ENCODE measurements around the gene FZD7.

The FZD7 gene

DNA sequence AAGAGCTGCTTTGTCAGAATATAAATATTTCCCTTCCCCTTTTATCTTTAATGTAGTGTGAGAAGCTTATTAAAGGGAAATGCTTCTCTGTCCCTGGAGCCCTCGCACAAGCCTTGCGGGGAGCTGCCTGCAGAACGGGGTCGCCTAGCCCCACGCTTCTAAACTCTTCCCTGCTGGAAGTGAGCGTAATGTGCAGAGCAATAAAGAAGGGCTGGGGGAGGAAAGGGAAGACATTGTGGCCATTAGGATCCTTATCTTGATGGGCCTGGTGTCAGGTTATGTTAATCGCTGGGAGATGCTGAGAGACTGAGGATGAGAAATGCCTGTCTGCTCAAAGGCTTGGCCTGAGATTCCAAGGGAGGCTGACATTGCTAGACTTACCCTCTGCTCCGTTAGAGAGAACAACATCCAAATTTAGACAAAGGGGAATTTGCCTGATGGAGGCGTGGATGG, 18.9 kb upstream of the FZD7 start:
- DNase-seq, result no peak

DNA sequence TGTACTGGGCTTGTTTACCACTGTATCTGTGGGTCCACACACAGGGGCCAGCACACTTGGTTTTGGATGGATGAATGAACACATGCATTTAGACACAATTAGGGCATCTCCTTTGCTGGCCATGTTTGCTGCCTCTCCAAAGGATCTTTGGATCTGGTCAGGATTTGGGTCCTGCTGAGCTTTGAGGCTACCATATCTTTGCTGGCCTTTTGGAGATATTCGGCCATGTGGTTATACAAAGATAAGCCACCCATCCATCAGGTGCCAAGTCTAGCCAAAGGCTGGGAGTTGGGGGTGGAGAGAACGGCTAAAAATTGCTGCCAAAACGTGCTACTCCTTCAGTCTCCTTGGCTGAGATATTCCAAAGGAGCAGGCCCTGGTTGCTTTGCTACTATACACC, 18.2 kb upstream of the FZD7 start:
- DNase-seq, result no peak

DNA sequence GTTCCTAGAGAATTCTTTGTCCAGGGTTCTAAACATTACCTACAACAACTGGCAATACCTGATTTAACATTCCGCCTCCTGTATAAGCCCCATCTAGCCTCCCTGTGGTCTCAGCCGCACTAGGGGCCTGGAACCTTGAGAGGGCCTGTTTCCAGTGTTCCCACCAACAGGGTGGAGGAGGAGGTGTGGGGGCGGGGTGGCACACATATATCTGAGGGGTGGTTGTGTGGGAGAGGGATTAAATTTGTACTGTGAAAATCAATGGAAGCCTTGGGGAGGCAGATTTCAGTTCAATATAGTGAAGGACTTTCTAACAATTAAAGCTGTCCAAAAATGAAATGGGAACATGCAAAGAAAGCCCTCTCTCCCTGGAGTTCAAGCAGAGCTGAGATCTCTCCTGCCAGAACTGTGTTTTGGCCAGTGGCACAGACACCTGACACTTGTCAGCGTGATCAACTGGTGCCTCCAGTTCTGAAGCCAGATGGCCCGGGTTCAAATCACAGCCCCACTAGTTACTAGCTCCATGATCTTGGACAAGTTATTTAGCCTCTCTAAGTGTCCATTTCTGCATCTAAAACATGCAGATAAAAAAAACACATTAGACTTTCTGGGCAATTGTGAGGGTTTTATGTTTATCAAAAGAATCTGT, 17.0 kb upstream of the FZD7 start:
- DNase-seq, result no peak

DNA sequence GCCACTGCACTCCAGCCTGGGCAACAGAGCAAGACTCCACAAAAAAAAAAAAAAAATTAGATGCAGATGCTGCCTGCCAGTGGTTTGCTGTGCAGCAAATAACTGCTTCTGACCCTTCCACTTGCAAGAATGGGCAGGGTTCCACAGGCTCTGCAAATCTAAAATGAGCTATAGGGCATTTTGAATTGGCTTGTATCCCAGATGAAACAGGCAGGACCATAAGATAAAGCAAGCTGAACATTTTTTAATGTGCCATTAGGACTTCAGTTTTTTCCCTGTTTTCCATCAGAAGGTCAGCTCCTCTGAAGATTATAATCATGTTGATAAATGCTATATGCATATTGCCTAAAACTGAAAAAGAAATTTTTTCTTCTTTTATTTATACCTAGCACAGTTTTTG, 15.7 kb upstream of the FZD7 start:
- no peak for DNase-seq

DNA sequence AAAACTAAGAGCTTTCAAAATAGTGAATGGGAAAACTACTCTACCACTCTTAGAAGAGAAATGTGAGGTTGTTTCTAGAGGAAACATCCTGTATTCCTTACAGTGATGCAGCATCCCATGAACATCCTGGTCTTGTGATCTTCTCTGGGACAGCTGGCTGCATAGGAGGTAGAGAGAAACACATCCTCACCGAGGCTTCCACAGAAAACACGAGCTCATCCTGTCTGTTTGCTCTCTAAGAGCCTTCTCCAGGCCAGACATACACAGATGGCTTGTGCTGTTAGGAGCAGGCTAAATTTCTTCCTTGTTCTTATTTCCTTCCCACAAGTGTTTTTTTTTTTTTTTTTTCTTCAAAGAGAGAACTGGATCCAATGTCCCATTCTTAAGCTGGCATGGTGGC, 14.7 kb upstream of the FZD7 start:
- no peak for DNase-seq

DNA sequence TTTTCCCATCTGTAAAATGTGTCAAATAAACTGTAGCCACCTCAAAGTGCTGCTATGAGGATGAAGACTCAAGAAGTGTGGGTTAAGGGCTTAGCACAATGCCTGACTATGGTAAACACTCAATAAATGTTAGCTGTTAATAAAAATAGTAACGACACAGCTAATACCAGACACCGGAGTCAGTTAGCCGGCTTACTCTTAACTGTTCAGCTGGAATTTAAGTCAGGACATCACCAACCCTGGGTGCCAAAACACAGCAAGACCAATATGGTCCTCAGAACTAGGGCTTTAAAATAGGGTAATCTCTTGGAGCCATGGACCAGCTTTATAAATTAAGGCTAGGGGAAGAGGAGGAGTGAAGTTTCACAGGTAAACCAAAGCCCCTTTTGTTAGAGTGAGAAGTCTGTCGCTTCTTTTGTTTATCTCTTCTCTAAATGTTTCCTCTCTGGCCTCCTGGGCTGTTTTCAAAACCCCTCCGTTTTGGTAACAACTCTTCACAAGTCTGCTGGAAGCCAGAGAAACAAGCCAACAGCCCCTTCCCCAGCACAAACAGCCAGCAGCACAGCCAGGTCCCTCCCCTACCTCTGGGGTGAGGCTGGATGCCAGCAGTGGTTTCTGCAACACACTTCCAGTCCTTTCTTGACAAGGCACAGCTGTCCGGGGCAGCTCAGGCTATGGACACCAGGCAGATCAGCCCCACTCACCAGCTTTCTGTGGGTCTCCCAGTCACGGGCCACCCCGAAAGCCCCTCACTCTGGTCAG, 13.8 kb upstream of the FZD7 start:
- DNase-seq, result no peak

DNA sequence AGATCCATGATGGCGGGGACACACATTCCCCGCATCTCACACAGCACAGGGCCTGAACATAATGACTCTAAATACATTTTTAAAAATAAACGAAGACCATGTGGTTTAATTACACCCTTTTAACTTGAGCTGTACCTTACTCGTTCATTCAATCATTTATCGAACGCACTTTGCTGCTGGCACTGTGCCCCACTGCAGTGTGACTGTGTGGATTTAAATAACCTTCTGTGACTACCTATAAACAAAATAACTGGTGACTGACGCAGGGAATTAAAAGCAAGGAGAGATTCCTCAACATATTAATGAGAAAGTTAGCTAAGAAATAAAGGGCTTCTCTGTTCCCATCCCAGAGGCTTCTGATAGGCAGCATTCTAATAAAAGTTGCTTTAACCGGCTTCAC, 10.9 kb upstream of the FZD7 start:
- no peak for DNase-seq

DNA sequence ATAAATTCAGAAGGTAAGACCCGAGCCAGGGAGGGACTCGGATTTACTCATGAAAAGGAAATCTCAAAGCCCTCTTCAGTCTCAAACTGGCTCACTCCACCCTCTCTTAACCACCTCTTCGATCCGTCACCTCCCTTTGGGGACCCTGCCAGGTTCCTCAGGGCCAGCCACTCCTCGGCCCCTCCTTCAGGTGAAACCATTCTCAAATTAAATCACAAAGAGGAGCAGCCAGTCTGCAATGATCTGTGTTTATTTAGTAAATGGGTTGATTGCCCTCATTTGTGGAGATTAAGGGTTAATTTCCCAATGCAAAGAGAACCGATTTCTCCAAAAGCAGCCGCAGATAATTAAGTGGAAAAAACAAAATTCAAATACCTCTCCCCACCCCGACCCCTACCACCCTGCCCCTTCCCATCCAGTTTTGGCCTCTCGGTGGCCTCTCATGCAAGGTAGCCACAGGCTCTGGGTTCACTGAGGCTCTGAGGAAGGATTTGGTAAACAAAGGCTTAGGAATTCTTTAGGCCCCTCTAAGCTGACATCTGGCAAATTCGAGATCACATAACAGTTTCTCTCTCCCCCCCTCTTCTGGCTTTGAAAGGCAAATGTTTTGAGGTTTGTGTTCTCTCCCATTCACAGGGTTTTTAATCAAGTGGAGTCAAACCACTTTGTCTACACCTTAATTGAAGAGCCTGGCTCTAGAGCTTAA, 10.3 kb upstream of the FZD7 start:
- no peak for DNase-seq

DNA sequence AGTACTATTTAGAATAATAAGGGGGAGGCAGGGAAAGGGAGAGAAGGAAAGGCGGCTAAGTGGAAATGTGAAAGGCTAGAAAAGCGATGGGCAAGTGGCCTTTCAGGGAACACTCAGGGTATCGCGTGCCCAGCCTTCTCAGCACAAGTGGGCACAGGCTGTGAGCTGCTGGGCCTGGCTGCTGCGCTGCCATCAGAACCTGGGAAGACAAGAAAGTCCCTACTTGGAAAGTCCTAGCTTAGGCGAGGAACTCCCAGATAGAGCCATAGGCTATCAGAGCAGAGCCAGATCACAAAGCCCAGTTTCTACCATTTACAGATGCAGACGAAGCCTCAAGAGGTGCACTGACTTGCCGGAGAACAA, 9.8 kb upstream of the FZD7 start:
- DNase-seq, result no peak

DNA sequence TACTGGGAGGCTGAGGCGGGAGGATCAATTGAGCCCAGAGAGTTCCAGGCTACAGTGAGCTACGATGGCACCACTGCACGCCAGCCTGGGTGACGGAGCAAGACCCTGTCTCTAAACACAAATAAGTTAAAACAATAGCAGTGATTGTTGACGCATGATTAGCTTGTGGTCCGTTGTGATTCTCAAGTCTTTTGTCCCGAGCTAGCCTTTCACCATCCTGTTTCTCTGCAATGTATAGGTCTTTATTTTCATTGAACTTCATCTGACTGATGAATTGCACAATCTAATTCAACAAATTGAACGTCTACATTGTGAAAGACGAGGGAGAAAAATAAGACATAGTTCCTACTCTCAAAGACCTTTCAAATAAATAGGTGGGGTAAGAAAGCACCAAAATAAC, 8.8 kb upstream of the FZD7 start:
- no peak for DNase-seq

DNA sequence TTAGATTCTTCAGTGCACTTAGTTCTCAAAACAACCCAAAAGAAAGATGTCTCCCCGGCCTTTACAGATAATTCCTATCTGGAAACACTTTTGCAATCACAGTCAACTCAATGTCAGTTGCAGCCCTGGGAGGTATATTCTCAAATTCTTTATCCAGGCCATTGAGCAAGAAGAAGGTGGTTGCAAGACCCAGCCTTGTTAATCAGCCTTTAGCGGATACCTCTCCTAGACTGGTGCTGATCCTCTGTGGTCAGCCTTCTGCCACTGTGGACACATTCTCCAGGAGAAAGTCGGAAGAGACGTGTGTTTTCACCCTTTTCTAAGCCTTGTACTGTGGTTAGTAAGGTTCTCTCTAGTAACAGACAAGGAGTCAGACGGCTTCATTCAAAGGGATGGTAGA, 7.8 kb upstream of the FZD7 start:
- no peak for DNase-seq

DNA sequence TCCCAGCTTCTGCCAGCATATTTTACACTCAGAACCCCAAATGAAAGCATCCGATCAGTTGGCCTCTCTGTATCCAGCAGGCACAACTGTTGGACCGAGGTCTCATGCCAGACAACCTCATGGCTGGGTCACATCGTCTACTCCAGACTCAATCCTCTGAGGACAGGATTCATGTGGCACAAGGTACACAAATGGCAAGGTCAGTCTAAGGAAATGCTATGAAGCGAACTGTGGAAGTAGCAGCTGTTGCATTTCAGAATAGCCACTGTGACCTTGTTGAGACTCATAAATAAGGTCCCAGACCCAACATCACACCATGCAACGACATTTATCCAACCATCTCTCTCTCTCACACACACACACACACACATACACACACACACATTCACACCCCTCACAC, 7.1 kb upstream of the FZD7 start:
- DNase-seq, result no peak

DNA sequence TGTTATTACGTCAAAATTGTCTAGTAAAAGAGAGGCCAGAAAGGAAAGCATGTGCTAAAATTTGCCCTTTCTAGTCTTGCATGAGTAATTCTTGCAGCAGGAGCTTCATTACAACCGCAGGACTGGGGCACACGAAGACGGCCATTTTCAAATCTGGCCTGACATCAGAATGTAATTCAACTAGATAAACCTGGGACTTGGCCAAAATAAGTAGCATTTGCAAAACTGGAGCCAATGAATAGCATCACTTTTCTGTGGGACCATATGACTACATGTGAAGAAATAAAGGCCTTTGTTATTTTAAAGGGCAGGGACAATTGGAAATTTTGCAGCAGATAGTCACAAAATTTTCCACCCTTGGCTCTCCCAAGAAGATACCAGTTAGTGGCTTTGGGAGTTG, 3.0 kb upstream of the FZD7 start:
- no peak for DNase-seq

DNA sequence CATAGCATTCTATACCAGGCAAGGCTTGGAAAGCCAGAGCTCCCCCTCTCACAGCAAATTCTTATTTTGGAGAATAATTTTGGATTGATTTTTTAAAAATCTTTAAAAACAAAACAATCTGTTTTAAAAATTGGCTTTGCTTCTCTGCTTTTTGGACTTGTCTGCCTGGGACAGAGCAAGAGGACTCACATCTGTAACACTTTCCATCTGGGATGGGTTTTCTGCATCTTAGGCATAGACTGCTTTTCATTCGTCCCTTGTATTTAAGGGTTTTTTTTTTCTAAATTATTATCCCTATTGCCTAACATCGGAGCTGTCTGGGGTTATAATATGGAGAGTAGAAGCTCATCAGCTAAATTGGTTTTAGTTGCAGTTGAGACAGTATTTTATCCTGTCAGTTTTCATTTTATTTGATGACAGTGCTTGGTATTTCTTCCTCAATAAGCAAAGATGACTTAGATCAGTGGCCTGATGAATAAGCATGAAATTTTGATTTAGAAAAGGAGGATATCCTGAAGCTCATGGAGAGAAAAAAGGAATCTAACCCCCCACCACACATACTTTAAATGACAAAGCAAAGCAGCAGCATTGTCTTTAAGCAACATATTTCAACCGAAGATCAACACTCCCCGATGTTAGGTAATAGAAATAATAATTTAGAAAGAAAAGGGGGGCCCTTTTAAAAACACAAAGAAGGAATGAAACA, 2.3 kb upstream of the FZD7 start:
- DNase-seq, result no peak

DNA sequence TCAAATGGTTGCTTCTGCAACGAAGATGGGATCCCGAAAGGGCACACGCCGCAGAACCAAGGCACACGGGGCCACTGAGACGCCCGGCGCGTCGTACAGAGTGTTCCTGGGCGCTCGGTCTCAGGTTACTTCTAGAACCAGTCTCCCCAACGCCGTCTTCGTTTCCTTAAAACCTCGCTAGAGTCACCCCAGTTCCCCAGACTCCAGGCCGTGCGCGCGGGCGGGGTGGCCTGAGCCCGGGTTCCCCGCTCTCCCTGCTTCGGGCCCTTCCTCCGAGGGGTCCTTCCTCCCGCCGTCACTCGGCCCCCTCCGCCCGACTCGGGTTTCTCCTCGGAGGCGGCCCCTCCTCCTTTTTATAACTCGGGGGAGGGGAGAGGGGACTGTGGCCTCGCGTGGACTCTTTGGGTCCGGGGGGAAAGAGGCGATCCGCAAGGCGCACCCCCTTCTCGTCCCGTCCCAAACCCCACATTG, 774 bp upstream of the FZD7 start:
- peak; percentile 14 for DNase-seq

DNA sequence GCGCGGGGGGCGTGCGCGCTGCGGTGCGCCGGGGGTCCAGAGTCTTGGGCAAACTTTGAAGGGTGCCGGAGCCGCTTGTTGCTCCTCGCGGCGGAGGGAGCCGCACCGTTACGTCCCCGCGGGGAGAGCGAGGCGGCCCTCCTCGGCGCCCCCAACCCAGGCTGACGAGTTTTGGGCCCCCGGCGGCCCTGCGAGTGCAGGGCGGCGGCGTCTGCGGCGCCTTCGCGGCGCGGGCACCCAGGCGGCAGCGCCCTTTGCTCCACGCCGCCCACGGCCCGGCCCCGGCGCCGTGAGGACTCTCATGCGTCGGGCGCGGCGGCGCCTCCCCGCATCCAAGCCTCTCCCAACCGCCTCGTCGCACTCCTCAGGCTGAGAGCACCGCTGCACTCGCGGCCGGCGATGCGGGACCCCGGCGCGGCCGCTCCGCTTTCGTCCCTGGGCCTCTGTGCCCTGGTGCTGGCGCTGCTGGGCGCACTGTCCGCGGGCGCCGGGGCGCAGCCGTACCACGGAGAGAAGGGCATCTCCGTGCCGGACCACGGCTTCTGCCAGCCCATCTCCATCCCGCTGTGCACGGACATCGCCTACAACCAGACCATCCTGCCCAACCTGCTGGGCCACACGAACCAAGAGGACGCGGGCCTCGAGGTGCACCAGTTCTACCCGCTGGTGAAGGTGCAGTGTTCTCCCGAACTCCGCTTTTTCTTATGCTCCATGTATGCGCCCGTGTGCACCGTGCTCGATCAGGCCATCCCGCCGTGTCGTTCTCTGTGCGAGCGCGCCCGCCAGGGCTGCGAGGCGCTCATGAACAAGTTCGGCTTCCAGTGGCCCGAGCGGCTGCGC, 814 bp downstream of the FZD7 start:
- DNase-seq, result peak; percentile 16

DNA sequence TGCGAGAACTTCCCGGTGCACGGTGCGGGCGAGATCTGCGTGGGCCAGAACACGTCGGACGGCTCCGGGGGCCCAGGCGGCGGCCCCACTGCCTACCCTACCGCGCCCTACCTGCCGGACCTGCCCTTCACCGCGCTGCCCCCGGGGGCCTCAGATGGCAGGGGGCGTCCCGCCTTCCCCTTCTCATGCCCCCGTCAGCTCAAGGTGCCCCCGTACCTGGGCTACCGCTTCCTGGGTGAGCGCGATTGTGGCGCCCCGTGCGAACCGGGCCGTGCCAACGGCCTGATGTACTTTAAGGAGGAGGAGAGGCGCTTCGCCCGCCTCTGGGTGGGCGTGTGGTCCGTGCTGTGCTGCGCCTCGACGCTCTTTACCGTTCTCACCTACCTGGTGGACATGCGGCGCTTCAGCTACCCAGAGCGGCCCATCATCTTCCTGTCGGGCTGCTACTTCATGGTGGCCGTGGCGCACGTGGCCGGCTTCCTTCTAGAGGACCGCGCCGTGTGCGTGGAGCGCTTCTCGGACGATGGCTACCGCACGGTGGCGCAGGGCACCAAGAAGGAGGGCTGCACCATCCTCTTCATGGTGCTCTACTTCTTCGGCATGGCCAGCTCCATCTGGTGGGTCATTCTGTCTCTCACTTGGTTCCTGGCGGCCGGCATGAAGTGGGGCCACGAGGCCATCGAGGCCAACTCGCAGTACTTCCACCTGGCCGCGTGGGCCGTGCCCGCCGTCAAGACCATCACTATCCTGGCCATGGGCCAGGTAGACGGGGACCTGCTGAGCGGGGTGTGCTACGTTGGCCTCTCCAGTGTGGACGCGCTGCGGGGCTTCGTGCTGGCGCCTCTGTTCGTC, 1.7 kb downstream of the FZD7 start:
- DNase-seq, result no peak

DNA sequence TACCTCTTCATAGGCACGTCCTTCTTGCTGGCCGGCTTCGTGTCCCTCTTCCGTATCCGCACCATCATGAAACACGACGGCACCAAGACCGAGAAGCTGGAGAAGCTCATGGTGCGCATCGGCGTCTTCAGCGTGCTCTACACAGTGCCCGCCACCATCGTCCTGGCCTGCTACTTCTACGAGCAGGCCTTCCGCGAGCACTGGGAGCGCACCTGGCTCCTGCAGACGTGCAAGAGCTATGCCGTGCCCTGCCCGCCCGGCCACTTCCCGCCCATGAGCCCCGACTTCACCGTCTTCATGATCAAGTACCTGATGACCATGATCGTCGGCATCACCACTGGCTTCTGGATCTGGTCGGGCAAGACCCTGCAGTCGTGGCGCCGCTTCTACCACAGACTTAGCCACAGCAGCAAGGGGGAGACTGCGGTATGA, 2.3 kb downstream of the FZD7 start:
- DNase-seq, result no peak

DNA sequence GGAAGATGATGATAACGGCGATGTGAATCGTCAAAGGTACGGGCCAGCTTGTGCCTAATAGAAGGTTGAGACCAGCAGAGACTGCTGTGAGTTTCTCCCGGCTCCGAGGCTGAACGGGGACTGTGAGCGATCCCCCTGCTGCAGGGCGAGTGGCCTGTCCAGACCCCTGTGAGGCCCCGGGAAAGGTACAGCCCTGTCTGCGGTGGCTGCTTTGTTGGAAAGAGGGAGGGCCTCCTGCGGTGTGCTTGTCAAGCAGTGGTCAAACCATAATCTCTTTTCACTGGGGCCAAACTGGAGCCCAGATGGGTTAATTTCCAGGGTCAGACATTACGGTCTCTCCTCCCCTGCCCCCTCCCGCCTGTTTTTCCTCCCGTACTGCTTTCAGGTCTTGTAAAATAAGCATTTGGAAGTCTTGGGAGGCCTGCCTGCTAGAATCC, 3.0 kb downstream of the FZD7 start:
- DNase-seq, result no peak

DNA sequence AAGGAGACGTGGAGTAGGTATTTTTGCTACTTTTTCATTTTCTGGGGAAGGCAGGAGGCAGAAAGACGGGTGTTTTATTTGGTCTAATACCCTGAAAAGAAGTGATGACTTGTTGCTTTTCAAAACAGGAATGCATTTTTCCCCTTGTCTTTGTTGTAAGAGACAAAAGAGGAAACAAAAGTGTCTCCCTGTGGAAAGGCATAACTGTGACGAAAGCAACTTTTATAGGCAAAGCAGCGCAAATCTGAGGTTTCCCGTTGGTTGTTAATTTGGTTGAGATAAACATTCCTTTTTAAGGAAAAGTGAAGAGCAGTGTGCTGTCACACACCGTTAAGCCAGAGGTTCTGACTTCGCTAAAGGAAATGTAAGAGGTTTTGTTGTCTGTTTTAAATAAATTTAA, 3.4 kb downstream of the FZD7 start:
- DNase-seq, result no peak

DNA sequence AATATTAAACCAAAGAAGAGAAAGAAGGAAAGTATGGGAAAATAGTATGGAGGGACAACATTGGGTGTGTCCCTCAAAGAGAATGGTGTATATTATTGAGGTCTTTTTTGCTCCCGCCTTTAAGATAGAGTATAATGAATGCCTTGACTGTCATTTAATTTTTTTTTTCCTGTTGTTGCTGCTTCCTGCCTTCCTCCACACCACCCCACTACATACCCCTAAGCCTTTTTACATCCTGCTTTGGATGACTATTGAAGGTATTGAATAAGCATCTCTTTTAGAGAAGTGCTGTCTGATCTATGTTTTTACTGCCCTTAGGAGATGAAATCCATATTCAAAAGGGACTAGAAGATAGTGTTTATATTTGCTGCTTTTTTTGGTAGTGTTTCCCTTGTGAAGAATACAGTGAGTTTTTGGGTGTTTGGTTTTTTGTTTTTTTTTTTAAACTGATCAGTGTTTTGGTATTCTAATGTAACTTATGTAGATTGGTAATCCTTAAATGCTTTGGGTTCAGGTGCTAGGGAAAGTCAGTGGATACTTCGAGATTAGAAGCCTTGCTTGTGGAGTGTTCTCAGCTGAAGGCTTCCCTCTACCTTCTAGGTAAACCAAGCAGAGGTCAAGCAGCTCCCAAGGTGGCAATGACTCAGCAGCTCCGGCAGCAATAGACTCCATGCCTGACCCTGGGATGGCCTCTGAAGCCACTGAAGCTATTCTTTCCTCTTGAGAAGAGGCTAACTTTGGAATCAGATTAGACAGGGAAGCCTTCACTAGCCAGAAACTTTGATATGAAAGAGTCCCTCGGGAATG, 5.0 kb downstream of the FZD7 start:
- no peak for DNase-seq

Measured in activated CD4-positive, alpha-beta T cell treated with anti-CD3 and anti-CD28 coated beads for 1 hour (primary cell).